OCI-LY3 (cell line): Measurements from ENCODE around the gene STYXL1.

ENCODE experiments used
- CTCF ChIP-seq: fragments of 200-600, 300-600 bp; sonication (generic); IDR thresholded peaks from 2 replicates; pipeline ENCODE4 v1.5.1; 2014; ENCODE audit warnings: antibody characterized with exemption, low read length, low read depth
- EZH2phosphoT487 ChIP-seq: fragments of 200-600 bp; shearing (Covaris generic); IDR thresholded peaks from 2 replicates; pipeline ENCODE4 v1.6.1; 2018; ENCODE audit warnings: antibody characterized with exemption, mixed run types, low read depth

- no peak for TF ChIP-seq CTCF
- no peak for TF ChIP-seq EZH2phosphoT487
These were observed 87.4 kb downstream of the STYXL1 start for GRCh38 chr7:75960372-75960771.
